Measurements from ENCODE around the gene IL17B.
A peak's percentile ranks its signal among the peaks of the same experiment; 100 is the strongest.

Gene IL17B

GRCh38 chr5:149352169-149352568, 26.9 kb downstream of the IL17B start:
- H3K4me3 ChIP-seq (ENCODE audit: low read depth, low read length): no peak overlapping the region
- DNase-seq (ENCODE audit: low read depth): no peak
- no peak for TF ChIP-seq CTCF (IDR thresholded peaks at IDR 0.05; ENCODE audit: low read depth, low read length, missing control alignments)
- in situ Hi-C loops (cut with HindIII; ENCODE audit: low sequenced_read_pairs): no loop called here

GRCh38 chr5:149349382-149349781, 29.7 kb downstream of the IL17B start:
- no peak overlapping the region for H3K4me3 ChIP-seq (ENCODE audit: low read depth, low read length)
- no peak for TF ChIP-seq CTCF (IDR thresholded peaks at IDR 0.05; ENCODE audit: low read depth, low read length, missing control alignments)
- in situ Hi-C loops (cut with HindIII; ENCODE audit: low sequenced_read_pairs): no loop called here

GRCh38 chr5:149348518-149348917, 30.6 kb downstream of the IL17B start:
- no peak for DNase-seq (ENCODE audit: low read depth)
- no peak for TF ChIP-seq CTCF (IDR thresholded peaks at IDR 0.05; ENCODE audit: low read depth, low read length, missing control alignments)
- in situ Hi-C loops (cut with HindIII; ENCODE audit: low sequenced_read_pairs): no loop called here
- no peak overlapping the region for H3K4me3 ChIP-seq (ENCODE audit: low read depth, low read length)

More at GRCh38 chr5:149349382-149349781, 29.7 kb downstream of the IL17B start:
- no peak for DNase-seq (ENCODE audit: low read depth)

GRCh38 chr5:149345892-149346222, 33.2 kb downstream of the IL17B start:
- no peak for DNase-seq (ENCODE audit: low read depth)
- in situ Hi-C loops (cut with HindIII; ENCODE audit: low sequenced_read_pairs): no loop called here
- H3K4me3 ChIP-seq (ENCODE audit: low read depth, low read length): peak overlapping the region; percentile 97

GRCh38 chr5:149345147-149345891, 33.8 kb downstream of the IL17B start, which contains the start of gene GRPEL2:
TSS of gene GRPEL2 (plus strand) at chr5:149345499. CDS start at chr5:149345540, 41 bp downstream.
- peak within 1 kb of the TSS; percentile 97 for H3K4me3 ChIP-seq (ENCODE audit: low read depth, low read length)
- no peak for TF ChIP-seq CTCF (IDR thresholded peaks at IDR 0.05; ENCODE audit: low read depth, low read length, missing control alignments)
- in situ Hi-C loops (cut with HindIII; ENCODE audit: low sequenced_read_pairs): no loop called here
- DNase-seq (ENCODE audit: low read depth): peak; percentile 94

More at GRCh38 chr5:149345892-149346222, 33.2 kb downstream of the IL17B start:
- TF ChIP-seq CTCF (IDR thresholded peaks at IDR 0.05; ENCODE audit: low read depth, low read length, missing control alignments): no peak

- DNase-seq (ENCODE audit: low read depth): no peak
- H3K4me3 ChIP-seq (ENCODE audit: low read depth, low read length): no peak overlapping the region
- in situ Hi-C loops (cut with HindIII; ENCODE audit: low sequenced_read_pairs): no loop called here
- no peak for TF ChIP-seq CTCF (IDR thresholded peaks at IDR 0.05; ENCODE audit: low read depth, low read length, missing control alignments)
Measured at GRCh38 chr5:149344151-149344550, 34.9 kb downstream of the IL17B start.
